Panc1 (cell line): Measurements from ENCODE around the gene HHAT. TPM values are rescaled to one million over a fixed set of nuclear protein-coding genes. Genes with fewer than 3 reads are reported as not detected.

Source experiments
- ATAC-seq: fragments of 200-7000 bp; cut with Tn5 transposase; 2 replicates; pipeline ENCODE4 v1.9.1; 2020; ENCODE audit warnings: mild to moderate bottlenecking, moderate library complexity
- BruUV-seq: library from RNA; stranded (reverse); fragments of 400-500 nt; replicated peaks from 2 replicates; lab custom pipeline; 2021; lab: Mats Ljungman, UMichigan
- CTCF ChIA-PET: fragments of 300-600 bp; sonication (Branson Sonifier 250); formaldehyde crosslinking; loops from one replicate; lab custom pipeline; 2022; ENCODE audit warnings: antibody characterized with exemption; lab: Charles Lee
- POLR2A ChIA-PET: fragments of 300-600 bp; sonication (Branson Sonifier 250); formaldehyde crosslinking; loops from one replicate; lab custom pipeline; 2022; ENCODE audit warnings: antibody characterized with exemption; lab: Charles Lee
- DNase-seq: peaks from one replicate; pipeline ENCODE4 v3.0.0-alpha.2; 2010; ENCODE audit warnings: low read depth, low spot score
- H3K27ac ChIP-seq: 2 replicates; pipeline ENCODE4 v1.5.1; 2011; ENCODE audit warnings: mild to moderate bottlenecking, low read length, inconsistent platforms
- H3K27me3 ChIP-seq: fragments of 200-500 bp; sonication (Bioruptor generic); 2 replicates; pipeline ENCODE4 v1.6.0; 2014; ENCODE audit warnings: low read length, inconsistent platforms; ENCODE audit not compliant: control insufficient read depth, insufficient read depth
- H3K36me3 ChIP-seq: fragments of 200-500 bp; sonication (Bioruptor generic); 2 replicates; pipeline ENCODE4 v1.5.1; 2014; ENCODE audit warnings: inconsistent platforms, mild to moderate bottlenecking, low read length, moderate library complexity; ENCODE audit not compliant: control insufficient read depth, insufficient read depth
- H3K4me1 ChIP-seq: 2 replicates; pipeline ENCODE4 v1.5.1; 2011; ENCODE audit warnings: inconsistent platforms, mild to moderate bottlenecking, low read length, moderate library complexity; ENCODE audit not compliant: control insufficient read depth, insufficient read depth
- H3K4me3 ChIP-seq, 2 experiments: 2 replicates each; pipeline ENCODE4 v1.5.1; 2011 to 2012; ENCODE audit warnings: low read depth in 2 of 2, low read length in 2 of 2, mild to moderate bottlenecking in 2 of 2, inconsistent platforms in 1 of 2, moderate library complexity in 1 of 2
- H3K9me3 ChIP-seq: fragments of 200-500 bp; sonication (Bioruptor generic); 2 replicates; pipeline ENCODE4 v1.5.1; 2014; ENCODE audit warnings: low read depth, mild to moderate bottlenecking, inconsistent platforms, low read length, moderate library complexity; ENCODE audit not compliant: control insufficient read depth, insufficient read depth
- POLR2AphosphoS5 ChIP-seq: IDR thresholded peaks from 2 replicates; pipeline ENCODE4 v1.6.1; 2012; ENCODE audit warnings: mild to moderate bottlenecking, low read depth, low read length, moderate library complexity
- REST ChIP-seq, 2 experiments: IDR thresholded peaks; 2 replicates each; pipeline ENCODE4 v1.6.1; 2011 to 2012; ENCODE audit warnings: low read depth in 2 of 2, control low read depth in 1 of 2, low read length in 1 of 2, mild to moderate bottlenecking in 1 of 2, moderate library complexity in 1 of 2; ENCODE audit not compliant: insufficient read depth in 1 of 2
- SIN3A ChIP-seq: IDR thresholded peaks from 2 replicates; pipeline ENCODE4 v1.6.1; 2012; ENCODE audit warnings: low read depth, mild to moderate bottlenecking, low read length, moderate library complexity, borderline replicate concordance; ENCODE audit not compliant: insufficient read depth
- TCF7L2 ChIP-seq: IDR thresholded peaks from 2 replicates; pipeline ENCODE4 v1.6.1; 2011; ENCODE audit warnings: mild to moderate bottlenecking, low read depth, low read length, inconsistent platforms
- in situ Hi-C: cut with HindIII; loops from 2 replicates; pipeline ENCODE4 v1.10.0; 2016; ENCODE audit warnings: low sequenced_read_pairs, low pct_unique_long_range_greater_than_20kb
- intact Hi-C: fragments of 100-400 bp; cut with micrococcal nuclease; formaldehyde crosslinking; loops from one replicate; pipeline ENCODE4 v1.10.0; 2022; ENCODE audit not compliant: unreplicated experiment
- total RNA-seq: library from RNA; stranded (reverse); gene quantifications from one replicate; pipeline ENCODE4 v1.2.1, GENCODE V29; 2021; ENCODE audit not compliant: unreplicated experiment
- TF ChIP-seq, protein P1 (sequence below): fragments of 450-650 bp; IDR thresholded peaks from 2 replicates; pipeline ENCODE4 v1.5.1; 2017; ENCODE audit warnings: mild to moderate bottlenecking

The HHAT gene
- total RNA-seq, 1 experiment from 2014 or later: 2.3 TPM

GRCh38 chr1:210373878-210374599, 45.3 kb downstream of the HHAT start:
- H3K4me1 ChIP-seq: peaks cover 20% of the 10 kb centered on the region
- H3K4me3 ChIP-seq: no peak overlapping the region
- TF ChIP-seq, protein P1, sequence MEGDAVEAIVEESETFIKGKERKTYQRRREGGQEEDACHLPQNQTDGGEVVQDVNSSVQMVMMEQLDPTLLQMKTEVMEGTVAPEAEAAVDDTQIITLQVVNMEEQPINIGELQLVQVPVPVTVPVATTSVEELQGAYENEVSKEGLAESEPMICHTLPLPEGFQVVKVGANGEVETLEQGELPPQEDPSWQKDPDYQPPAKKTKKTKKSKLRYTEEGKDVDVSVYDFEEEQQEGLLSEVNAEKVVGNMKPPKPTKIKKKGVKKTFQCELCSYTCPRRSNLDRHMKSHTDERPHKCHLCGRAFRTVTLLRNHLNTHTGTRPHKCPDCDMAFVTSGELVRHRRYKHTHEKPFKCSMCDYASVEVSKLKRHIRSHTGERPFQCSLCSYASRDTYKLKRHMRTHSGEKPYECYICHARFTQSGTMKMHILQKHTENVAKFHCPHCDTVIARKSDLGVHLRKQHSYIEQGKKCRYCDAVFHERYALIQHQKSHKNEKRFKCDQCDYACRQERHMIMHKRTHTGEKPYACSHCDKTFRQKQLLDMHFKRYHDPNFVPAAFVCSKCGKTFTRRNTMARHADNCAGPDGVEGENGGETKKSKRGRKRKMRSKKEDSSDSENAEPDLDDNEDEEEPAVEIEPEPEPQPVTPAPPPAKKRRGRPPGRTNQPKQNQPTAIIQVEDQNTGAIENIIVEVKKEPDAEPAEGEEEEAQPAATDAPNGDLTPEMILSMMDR: peak; percentile 89
- TF ChIP-seq TCF7L2 (no peak; the same call in 1 of the 2 replicates), POLR2AphosphoS5 (peak; percentile 99), REST (IDR thresholded peaks at IDR 0.05; ENCODE audit: insufficient read depth in 1 of 2, low read depth in 2 of 2, low read length in 1 of 2) (no peak), SIN3A (peak; percentile 81; the same call in 1 of the 2 replicates)
- peak overlapping the region; percentile 92 for H3K27ac ChIP-seq
- no peaks in the 10 kb centered on the region for H3K27me3 ChIP-seq
- peak; percentile 86 for DNase-seq
- ChIA-PET CTCF (interaction anchor here (0.5 to 1.5 kb wide), 8 partner anchors 11 to 1557 kb away, joined by 3 to 8 read pairs (median 3); partner anchors contain the start of gene KCNH1), POLR2A (interaction anchor here (0.6 to 0.8 kb wide), 2 partner anchors 16 to 72 kb away, joined by 3 read pairs; no protein-coding TSS in a partner anchor)
- H3K9me3 ChIP-seq: no peaks in the 10 kb centered on the region
- no peaks in the 10 kb centered on the region for H3K36me3 ChIP-seq
- ATAC-seq: peak; percentile 87
- intact Hi-C loops (no loop called here), in situ Hi-C loops (no loop called here)
- TSS peak; percentile 100 for BruUV-seq

- Histone ChIP-seq H3K36me3 (no peaks in the 10 kb centered on the region), H3K4me3 (no peak overlapping the region), H3K4me1 (peaks cover 20% of the 10 kb centered on the region), H3K27ac (peak overlapping the region; percentile 92), H3K9me3 (no peaks in the 10 kb centered on the region), H3K27me3 (no peaks in the 10 kb centered on the region)
- in situ Hi-C loops (no loop called here), intact Hi-C loops (no loop called here)
- POLR2A ChIA-PET: interaction anchor here (0.6 to 0.8 kb wide), 2 partner anchors 15 to 73 kb away, joined by 3 read pairs; no protein-coding TSS in a partner anchor
- no peak for ATAC-seq
- no peak for DNase-seq
- BruUV-seq: no TSS peak
- CTCF ChIA-PET: interaction anchor here (0.6 to 1.5 kb wide), 4 partner anchors 14 to 1557 kb away, joined by 3 to 8 read pairs (median 4); partner anchors contain the start of gene KCNH1
- TF ChIP-seq, protein P1: peak; percentile 66
- no peak for TF ChIP-seq REST (IDR thresholded peaks at IDR 0.05; ENCODE audit: insufficient read depth in 1 of 2, low read depth in 2 of 2, low read length in 1 of 2)
Measured at GRCh38 chr1:210374600-210374953, 45.9 kb downstream of the HHAT start.
